GM10266 (cell line): ENCODE results near the gene SLC27A1.
"Not testable (repeated sequence)": the region's sequence is repeated elsewhere in the genome, so short reads cannot be mapped to it uniquely, and the experiment has no call there.

ENCODE experiments used
- DNase-seq: peaks from one replicate; pipeline ENCODE4 v3.0.0; 2012; ENCODE audit errors: extremely low spot score
- TF ChIP-seq, protein P1 (sequence below): IDR thresholded peaks from 2 replicates; pipeline ENCODE4 v1.5.1; 2012; ENCODE audit warnings: mild to moderate bottlenecking, low read depth; ENCODE audit not compliant: control insufficient read depth, insufficient read depth; ENCODE audit errors: missing control alignments

The SLC27A1 gene

DNA sequence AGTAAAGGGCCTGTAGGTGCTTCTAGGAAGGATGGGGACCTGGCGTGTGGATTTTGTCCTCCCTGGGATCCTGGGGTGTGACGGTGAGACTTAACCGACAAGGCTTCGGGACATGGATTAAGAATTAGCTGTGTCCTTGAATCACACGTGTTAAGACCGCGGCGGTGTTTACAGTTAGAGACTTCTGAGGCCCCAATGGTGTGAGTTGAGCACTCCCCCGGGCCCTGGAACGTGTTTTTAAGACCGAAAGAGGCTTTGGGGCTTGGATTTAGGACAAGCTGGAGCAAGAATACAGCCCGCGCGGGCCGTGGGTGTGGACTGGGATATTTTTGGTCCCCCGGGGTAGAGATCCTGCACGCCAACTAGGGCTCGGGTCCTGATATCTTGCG, 1.2 kb upstream of the SLC27A1 start:
- no peak for DNase-seq
- TF ChIP-seq, protein P1, sequence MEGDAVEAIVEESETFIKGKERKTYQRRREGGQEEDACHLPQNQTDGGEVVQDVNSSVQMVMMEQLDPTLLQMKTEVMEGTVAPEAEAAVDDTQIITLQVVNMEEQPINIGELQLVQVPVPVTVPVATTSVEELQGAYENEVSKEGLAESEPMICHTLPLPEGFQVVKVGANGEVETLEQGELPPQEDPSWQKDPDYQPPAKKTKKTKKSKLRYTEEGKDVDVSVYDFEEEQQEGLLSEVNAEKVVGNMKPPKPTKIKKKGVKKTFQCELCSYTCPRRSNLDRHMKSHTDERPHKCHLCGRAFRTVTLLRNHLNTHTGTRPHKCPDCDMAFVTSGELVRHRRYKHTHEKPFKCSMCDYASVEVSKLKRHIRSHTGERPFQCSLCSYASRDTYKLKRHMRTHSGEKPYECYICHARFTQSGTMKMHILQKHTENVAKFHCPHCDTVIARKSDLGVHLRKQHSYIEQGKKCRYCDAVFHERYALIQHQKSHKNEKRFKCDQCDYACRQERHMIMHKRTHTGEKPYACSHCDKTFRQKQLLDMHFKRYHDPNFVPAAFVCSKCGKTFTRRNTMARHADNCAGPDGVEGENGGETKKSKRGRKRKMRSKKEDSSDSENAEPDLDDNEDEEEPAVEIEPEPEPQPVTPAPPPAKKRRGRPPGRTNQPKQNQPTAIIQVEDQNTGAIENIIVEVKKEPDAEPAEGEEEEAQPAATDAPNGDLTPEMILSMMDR: no peak

DNA sequence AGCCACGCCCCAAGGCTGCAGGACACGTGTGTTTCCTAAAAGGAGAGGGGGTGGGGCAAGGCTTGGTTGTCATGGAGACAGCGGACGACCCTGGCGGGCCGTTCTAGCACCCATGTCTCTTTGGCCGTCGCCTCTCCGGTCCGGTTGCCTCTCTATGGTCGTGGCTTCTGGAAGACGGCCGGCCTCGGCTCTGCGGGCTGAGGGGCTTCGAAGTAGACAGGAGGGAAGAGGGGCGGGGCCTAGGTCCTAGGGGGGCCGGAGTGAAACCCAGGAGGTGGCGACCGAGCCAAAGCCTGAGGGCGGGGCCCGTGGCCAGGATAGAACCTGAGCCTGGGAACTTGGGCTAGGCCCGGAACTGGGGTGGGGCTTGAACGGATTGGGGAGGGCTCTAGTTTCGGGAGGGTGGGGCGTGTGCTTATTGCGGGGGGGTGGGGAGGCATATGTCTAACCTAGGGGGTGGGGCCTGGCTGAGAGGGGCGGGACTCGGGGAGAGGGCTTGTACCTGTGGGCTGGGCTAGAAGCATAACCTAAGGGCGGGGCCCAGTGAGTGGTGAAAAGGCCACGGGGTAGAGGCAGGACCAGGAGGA, 750 bp upstream of the SLC27A1 start:
- TF ChIP-seq, protein P1: no peak
- peak; percentile 89 for DNase-seq

- no peak for DNase-seq
- TF ChIP-seq, protein P1: no peak
These were observed 1.2 kb downstream of the SLC27A1 start for GRCh38 chr19:17471410-17472125.

DNA sequence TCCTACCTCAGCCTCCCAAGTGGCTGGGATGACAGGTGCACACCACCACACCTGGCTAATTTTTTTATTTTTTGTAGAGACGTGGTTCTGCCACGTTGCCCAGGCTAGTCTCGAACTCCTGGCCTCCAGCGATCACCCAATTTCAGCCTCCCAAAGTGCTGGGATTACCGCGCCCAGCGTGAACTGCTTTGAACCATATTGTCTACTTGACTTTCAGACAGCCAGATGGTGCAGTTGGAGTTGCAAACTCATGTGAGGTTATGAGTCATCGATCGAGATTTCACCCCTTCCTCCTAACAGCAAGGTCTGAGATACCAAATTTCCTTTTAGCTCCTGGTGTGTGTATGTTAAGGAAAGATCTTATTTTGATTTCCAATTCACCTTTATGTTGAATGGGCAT, 2.7 kb downstream of the SLC27A1 start:
- DNase-seq: no peak
- TF ChIP-seq, protein P1: peak; percentile 3

DNA sequence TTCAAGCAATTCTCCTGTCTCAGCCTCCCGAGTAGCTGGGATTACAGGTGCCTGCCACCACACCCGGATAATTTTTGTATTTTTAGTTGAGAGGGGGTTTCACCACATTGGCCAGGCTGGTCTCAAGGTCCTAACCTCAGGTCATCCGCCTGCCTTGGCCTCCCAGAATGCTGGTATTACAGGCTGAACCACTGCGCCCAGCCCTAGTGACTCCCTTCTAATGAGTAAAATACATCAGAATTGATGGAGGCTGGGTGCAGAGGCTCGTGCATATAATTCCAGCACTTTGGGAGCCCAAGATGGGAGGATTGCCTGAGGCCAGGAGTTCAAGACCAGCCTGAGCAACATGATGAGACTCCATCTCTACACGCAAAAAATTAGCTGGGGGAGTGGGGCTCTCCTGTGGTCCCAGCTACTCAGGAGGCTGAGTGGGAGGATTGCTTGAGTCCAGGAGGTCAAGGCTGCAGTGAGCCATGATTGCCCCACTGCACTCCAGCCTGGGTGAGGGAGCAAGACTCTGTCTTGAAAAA, 4.8 kb downstream of the SLC27A1 start:
- DNase-seq: not testable (repeated sequence)

- TF ChIP-seq, protein P1: no peak
- no peak for DNase-seq
These were observed 5.3 kb downstream of the SLC27A1 start for GRCh38 chr19:17475541-17476115.

- TF ChIP-seq, protein P1: no peak
- no peak for DNase-seq
These were observed 9.0 kb downstream of the SLC27A1 start for GRCh38 chr19:17479325-17479791.
